Measurements from ENCODE around the gene SLC1A7.
"Not testable (repeated sequence)": the region's sequence is repeated elsewhere in the genome, so short reads cannot be mapped to it uniquely, and the experiment has no call there.

SLC1A7 gene

DNA sequence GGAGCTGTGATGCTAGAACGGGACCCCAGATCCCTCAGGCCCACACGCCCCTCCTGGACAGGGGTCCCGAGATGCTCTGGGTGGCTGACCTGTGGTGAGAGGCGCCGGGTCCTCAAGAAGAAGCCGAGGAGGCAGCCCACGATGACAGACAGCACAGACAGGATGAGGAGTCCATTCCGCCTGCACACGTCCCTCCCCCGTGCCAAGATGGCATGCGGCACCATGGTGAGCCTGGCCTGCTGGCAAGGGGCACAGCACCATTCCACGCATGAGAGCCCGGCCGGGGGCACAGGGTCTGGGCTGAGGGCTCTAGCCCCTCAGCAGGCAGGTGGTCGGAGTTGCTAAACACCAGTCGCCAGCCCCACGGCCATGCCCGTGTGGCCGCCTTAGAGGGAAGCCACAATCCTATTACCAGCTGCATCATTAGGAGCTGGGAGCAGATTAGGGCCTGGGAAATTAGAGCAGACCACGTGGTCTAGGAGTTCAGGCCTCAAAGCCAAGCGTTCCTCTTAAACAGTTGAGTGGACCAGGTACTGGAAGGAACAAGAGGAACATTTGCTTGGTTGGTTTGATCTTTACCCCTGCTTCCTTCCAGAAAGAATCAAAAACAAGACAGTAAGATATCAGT lies at the start of gene SLC1A7:
SLC1A7 (minus strand) TSS at position 413 of the 628 bp plus-strand sequence; CDS start at position 224, 189 bp downstream.
- DNase-seq (ENCODE audit: low read depth in 1 of 2, low spot score in 1 of 2): no peak

DNA sequence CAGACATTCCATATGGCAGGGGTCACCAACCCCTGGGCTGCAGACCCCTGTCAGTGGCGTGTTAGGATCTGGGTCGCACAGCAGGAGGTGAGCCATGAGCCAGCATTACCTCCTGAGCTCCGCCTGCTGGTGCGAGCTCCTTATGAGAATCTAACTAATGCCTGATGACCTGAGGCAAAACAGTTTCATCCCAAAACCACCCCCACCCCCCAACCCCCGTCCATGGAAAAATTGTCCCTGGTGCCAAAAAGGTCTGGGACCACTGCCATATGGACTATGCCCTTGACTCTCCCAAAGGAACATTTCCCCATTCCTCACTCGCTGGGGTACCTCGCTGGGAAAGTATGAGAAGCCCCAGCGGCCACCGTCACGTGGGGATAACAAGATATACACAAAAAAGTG lies 47.8 kb upstream of the SLC1A7 start:
- no peak for DNase-seq (ENCODE audit: low read depth in 1 of 2, low spot score in 1 of 2)

DNA sequence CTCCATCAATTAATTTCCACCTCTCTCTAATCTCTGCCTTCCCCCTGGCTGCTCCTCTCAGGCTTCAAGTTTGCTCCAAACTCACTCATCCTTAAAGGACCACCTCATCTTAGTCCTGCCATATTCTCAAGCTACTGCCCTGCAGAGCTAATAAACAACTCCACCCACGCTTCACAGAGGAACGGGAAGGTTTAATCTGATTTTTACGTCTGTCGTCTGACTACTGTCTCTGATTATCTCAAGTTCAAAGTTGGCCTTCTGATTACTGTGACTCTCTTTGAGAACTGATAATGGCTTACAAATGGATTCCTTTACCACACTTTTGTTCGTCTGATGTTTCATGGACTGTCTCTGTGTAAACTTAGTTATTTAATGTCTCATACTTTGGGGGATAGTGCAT lies 46.6 kb upstream of the SLC1A7 start:
- DNase-seq (ENCODE audit: low read depth in 1 of 2, low spot score in 1 of 2): no peak

DNA sequence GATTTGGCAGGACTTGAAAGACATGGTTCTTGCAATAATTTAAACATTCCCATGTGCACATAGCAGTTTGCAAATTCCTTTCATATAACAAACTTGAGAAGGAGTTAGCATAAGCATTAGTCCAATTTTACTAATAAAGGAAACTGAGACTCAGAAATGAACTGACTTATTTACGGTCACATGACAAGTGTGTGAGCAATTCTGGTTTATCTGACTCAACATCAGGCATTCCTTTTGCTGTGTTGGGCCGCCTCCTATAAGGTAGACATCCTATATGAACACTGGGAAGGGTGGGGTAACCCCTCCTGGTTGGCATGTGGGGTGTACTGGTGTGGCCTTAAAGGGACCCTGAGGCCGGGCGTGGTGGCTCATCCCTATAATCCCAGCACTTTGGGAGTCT lies 45.7 kb upstream of the SLC1A7 start:
- DNase-seq (ENCODE audit: low read depth in 1 of 2, low spot score in 1 of 2): no peak

DNA sequence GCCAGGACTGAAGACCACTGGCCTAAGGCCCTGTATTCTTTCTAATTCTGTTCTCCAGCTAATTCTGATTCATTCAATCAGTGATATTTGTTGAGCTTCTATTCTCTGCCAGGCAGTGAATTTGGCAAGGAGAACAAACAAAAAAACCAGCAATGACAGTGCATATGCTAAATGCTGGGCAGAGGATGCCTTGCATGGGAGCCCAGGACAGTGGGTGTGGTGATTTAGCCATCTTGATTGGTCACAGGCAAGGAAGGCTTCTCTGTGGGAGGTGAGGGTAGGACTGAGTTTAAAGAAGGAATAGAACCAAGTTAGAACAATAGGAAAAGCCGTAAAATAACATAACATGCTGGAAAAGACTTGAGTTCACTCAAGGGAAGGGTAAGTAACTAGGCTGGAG lies 45.0 kb upstream of the SLC1A7 start:
- DNase-seq (ENCODE audit: low read depth in 1 of 2, low spot score in 1 of 2): no peak

DNA sequence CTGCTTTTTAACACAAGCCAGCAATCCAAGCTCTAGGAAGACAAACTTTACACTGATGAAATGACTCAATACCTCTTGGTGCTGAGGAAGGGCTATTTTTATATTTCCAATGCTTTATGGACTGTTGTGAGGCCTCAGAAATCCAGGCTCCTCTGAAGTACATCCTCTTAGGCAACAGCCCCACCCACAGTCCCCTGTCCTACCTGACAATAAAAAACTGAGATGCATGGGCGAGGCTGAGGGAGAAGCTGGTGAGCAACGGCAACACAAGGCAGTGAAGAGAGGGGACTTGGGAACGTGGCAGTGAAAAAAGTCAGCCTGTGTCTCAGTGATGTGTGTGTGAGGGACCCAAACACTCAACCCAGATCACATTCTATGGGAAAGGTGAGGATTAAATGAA lies 44.1 kb upstream of the SLC1A7 start:
- DNase-seq (ENCODE audit: low read depth in 1 of 2, low spot score in 1 of 2): no peak

DNA sequence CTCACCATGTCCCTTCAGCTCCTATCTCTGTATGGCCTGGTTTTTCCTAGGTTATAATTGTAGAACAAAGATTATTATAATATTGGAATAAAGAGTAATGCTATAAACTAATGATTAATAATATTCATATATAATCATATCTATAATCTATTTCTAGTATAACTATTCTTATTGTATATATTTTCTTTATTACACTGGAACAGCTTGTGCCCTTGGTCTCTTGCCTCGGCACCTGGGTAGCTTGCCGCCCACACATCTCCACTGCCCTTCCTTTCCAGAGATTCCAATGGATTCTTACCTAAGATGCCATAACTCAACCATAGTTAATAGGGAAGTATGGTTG lies 43.5 kb upstream of the SLC1A7 start:
- DNase-seq (ENCODE audit: low read depth in 1 of 2, low spot score in 1 of 2): not testable (repeated sequence)

DNA sequence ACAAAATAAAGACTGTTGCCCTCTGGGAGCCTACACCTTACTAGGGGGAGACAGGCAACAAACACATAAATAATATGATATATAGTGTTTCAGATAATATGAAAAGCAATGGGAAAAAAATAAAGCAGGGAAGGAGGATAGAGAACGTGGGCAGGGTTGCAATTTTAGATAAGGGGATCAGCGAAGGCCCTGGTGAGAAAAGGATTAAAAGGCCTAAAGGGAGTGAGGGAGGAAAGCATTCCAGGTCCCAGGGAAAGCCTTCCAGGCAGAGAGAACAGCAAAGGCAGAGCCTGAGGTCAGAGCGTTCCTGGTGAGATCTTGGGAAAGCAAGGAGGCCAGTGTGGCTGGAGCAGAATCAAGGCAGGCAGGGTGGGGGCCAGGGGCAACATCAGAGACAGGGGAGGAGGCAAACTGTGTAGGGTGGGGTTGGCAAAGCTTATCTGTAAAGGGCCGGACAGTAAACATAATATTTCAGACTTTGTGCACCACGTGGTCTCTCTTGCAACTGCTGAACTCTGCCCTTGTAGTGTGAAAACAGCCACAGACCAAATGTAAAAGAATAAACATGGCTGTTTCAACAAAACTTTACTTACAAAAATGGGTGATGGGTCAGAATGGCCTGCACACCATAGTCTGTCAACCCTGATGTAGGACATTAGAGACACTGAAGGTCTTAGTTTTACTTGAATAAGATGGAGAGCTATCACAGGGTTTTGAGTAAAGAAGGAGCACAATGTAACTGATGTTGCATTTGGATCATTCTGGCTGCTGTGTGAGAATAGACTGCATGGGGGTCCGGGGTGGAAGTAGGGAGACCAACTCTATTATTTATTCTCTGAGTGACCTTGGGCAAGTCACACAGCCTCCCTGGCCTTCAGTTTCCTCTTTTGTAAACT lies 40.9 kb upstream of the SLC1A7 start:
- no peak for DNase-seq (ENCODE audit: low read depth in 1 of 2, low spot score in 1 of 2)

DNA sequence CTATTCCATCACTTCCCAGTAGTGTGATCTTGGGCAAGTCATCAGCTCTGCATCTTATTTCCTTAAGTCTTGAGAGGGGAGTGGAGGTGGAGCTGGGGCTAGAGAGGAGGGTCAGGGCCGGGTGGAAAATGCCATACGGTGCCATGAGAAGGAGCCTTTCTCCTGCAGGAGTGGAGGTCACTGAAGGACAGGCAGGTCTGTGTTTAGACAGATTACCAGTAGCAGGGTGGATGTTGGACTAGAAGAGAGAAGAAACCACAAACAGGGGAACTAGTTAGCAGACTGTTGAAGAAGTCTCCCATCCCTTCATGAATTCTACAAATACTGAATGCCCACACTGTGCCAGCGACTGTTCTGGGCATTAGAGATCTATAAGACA lies 40.3 kb upstream of the SLC1A7 start:
- no peak for DNase-seq (ENCODE audit: low read depth in 1 of 2, low spot score in 1 of 2)

DNA sequence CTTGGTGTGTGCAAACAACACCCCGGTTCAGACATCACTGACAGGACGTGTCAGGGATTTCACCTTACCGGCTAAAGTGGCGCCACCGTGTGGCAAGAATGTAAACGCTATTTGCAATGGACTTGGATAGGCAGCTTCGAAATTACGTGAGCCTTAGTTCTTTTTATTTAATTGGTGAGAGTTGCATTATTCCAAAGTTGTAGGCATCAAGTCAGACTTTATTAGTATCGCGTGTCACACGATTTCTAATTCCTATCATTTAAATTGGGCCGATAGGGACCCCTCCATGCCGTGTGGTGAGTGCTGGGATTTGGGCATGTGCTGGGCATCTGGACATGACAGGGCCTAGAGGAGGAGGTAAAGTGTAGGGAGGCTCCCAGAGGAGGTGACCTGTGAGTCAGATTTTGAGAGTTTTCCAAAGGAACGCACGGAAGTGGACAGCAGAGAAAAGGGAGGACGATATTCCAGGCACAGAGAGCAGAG lies 39.7 kb upstream of the SLC1A7 start:
- DNase-seq (ENCODE audit: low read depth in 1 of 2, low spot score in 1 of 2): peak; percentile 58 to 70

DNA sequence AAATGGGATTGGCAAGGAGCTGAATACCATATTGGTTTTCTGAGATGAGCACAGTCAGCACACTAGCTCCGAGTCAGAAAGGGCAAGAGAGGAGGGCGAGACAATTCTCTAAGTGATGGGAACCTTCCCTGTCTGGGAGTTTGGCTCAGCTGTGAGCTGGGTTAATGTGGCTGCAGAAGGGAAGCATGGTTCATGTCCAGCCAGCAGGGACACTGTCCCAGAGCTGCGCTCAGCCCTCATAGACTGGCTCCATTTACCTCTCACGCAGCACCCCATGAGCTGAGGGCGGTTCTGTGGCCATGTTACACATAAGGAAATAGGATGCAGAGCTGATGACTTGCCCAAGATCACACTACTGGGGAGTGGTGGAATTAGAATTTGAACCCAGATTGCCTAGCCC lies 38.5 kb upstream of the SLC1A7 start:
- DNase-seq (ENCODE audit: low read depth in 1 of 2, low spot score in 1 of 2): no peak

DNA sequence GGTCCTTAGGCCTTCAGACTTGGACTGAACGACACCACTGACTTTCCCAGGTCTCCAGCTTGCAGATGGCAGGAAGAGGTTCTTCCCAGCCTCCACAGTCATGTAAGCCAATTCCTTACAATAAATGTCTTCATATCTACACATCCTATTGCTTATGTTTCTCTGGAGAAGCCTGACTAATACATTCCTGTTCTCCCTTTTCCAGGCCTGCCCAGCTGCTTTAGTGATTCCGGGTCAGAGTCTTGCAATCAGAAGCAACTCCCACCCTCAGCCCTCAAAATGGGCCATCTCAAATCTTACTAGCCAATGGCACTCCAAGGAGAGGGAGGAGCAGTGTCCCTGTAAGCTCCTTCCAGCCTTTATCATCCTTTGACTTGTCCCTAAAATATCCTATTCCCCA lies 37.8 kb upstream of the SLC1A7 start:
- no peak for DNase-seq (ENCODE audit: low read depth in 1 of 2, low spot score in 1 of 2)

DNA sequence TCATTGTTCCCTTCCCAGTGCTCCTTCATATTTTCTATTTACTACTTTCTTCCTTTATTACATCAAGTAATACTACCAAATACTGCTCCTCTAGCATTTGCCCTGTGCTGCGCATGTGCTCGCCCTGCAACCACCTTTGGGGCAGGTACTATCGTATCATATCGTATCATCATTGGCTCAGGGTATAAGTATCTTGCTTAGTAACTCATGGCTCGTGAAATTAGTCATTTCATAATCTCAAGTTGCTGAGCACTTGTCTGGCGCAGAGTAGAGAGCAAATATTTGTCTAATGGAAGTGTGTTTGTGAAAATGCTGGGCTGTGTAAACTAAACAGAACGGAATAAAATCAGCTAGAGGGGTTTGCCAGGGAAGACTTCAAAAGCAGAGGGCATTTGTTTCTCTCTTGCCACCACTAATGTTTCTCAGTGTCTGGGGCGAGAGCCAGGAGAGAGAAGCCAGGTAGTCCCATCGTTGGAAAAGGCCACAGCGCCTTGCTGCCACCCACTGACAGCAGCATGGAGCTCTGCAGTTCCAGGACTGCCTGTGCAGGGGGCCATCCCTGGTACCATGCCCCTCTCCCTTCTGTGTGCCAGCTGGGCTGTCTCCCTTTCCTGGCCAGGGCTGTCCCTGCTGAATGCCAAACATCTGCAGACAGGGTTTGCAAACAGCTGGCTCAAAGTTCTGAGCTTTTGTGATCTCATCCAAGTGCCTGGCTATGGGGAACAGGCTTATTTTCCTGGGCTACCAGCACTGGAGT lies 34.2 kb upstream of the SLC1A7 start:
- no peak for DNase-seq (ENCODE audit: low read depth in 1 of 2, low spot score in 1 of 2)

DNA sequence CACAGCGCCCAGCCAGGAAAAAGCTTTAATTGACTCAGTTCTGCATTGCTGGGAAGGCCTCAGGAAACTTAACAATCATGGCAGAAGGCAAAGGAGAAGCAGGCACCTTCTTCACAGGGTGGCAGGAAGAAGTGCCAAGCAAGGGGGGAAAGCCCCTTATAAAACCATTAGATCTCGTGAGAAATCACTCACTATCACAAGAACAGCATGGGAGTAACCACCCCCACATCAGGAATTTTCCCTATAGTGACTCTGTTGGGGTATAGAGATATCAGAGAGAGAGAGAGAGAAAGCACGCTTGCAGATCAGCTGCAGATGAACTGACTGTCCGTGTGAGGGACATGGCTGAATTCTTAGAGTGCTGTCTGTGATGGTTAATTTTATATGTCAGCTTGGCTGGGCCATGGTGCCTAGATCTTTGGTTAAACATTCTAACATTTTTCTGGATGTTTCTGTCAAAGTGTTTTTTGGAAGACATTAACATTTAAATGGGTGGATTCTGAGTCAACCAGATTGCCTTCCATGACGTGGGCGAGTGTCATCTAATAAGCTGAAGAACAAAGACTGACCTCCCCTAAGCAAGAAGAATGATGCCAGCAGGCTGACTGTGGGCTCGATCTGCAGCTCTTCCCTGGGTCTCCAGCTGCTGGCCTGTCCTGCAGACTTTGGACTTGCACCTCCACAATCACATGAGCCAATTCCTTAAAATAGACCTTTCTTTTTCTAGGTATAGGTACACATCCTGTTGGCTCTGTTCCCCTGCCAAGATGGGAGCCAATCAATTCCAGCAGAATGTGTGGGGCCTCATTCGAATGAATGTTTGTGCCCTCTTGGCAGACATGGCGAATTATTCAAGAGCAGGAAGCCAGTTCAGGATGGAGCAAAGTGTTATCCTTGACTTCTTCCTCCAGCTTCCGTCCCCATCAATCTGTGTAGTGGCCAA lies 32.8 kb upstream of the SLC1A7 start:
- DNase-seq (ENCODE audit: low read depth in 1 of 2, low spot score in 1 of 2): no peak

DNA sequence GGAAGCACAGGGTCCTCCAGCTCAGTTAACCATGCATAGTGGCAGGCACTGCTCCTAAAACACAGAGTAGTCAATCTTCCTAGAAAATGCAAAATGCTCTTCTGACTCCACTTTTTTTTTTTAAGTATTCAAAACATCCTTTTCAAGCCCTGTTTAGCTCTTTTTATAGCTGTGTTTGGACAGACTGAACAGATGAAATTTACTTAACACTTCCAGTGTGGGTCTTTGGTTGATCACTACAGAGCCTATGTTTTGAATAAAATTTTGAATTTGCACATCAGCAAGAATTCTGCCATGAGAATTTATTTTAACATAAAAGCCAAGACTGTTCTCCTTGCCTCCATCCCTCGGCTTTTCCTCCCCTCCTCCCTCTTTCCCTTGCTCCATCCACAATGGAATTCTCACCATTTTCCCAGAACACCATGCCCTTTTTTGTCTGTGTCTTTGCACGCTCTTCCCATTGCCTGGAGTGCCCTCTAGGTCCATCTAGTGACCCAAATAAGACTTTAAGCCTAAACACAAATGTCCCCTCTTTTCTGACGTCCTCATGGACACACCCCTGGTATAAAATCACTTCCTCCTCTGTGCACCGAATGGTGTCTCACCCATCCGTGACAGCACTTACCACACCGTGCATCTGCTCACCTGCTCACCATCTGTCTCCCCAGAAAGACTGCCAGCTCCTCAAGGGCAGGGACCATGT lies 30.1 kb upstream of the SLC1A7 start:
- DNase-seq (ENCODE audit: low read depth in 1 of 2, low spot score in 1 of 2): no peak

DNA sequence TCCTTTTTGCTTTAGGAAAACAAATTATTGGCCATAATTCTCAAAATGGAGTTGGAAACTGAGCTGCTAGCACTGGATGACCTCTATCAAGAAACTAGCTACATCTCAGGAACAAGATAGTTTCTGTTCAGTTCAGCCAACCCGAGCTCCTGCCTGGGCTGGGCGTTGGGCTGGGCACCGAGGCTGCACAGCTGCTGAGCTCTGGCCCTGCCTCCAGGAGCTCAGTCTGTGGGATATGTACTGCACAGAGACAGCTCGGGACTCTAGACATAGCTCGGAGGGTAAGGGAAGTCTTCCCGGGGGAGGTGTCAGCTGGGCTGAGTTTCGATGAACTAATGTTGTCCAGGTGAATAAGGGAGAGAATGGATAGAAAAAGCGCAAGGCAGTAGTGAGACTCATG lies 24.5 kb upstream of the SLC1A7 start:
- no peak for DNase-seq (ENCODE audit: low read depth in 1 of 2, low spot score in 1 of 2)

DNA sequence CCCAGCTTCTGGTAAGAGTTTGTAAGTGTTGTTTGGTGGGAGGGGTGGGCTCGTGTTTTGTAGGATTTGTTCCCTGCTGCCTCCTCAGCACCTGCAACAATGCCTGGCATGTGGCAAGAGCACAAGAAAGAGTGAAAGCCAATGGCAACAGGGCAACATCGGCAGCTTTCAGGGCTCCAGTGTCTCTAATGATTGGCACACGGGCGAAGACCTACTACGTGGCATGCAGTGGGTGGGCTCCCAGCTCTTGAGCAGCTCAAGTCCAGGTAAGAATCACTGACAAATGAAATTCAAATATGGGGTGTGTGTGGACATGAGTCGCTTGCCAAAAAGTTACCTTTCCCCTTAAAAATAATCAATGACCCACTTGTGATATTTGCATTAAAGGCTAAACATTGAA lies 23.9 kb upstream of the SLC1A7 start:
- no peak for DNase-seq (ENCODE audit: low read depth in 1 of 2, low spot score in 1 of 2)

DNA sequence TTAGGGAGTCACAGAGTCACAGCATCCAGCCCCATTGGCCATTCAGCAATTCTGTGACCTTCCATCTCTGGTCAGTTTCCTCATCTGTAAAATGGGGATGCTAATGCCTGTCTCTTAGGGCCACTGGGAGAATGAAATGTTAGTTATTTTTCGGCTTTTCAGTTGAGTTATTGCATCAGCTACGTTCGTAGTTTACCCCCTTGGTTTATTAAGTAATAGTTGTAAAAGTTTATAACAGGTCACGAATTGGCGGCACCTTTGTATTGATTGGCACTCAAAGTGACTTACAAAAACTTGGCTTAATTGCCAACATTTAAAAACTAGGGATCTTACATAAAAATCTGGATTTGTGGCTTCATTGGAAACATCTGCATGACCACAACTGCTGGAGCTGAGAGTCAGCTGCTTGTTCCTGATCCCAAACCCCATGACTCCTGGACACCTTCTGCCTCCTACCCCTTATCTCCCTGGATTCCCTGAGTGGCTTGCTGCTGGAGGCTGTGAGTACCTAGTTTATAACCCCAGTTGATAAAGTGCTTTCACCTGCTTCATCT lies 23.0 kb upstream of the SLC1A7 start:
- DNase-seq (ENCODE audit: low read depth in 1 of 2, low spot score in 1 of 2): no peak

DNA sequence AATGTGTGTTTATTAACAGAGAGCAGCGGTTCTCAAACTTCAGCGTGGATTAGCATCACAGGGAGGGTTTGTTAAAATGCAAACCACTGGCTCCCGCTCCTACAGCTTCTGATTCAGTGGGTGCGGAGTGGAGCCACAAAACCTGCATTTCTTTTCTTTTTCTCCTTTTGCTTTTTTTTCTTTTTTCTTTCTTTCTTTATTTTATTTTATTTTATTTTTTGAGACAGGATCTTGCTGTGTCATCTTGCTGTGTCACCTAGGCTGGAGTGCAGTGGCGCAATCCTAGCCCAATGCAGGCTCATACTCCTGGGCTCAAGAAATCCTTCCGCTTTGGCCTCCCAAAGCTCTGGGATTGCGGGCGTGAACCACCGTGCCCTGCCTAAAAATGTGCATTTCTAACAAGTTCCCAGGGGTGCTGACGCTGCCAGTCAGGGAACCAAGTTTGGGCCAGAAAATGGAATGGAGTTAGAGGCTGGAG lies 20.9 kb upstream of the SLC1A7 start:
- DNase-seq (ENCODE audit: low read depth in 1 of 2, low spot score in 1 of 2): no peak

DNA sequence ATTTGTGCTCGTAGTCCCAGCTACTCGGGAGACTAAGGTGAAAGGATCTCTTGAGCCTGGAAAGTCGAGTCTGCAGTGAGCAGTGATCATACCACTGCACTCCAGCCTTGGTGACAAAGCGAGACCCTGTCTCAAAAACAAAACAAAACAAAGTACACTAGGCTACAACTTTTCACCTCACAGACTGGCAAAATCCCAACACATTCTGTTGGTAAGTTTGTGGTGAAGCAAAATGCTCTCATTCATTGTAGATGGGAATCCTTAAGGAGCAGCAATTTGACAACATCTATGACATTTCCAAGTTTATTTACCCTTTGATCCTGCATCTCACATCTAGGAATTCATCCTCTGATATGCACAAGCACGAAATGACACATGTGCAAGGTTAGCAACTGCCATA lies 20.2 kb upstream of the SLC1A7 start:
- DNase-seq (ENCODE audit: low read depth in 1 of 2, low spot score in 1 of 2): no peak
